Liver (tissue), 9 donors: ENCODE data around the gene FTO. TPM values are rescaled to one million over a fixed set of nuclear protein-coding genes. Genes with fewer than 3 reads are reported as not detected.

Source experiments
- DNase-seq: peaks from one replicate; pipeline ENCODE4 v3.0.0-alpha.2; 2017; ENCODE audit warnings: low spot score
- H3K27ac ChIP-seq, 2 donors: one replicate each; pipeline ENCODE4 v1.7.0; 2013; ENCODE audit warnings: inconsistent platforms in 2 of 2, low read length in 2 of 2, control low read depth in 1 of 2, low read depth in 1 of 2, mild to moderate bottlenecking in 1 of 2
- H3K27me3 ChIP-seq, 4 donors: one replicate each; pipeline versions ENCODE4 v1.6.1 to v1.7.0; 2013; ENCODE audit warnings: low read length in 3 of 4, inconsistent platforms in 1 of 4, mild to moderate bottlenecking in 1 of 4, moderate library complexity in 1 of 4; ENCODE audit not compliant: control insufficient read depth in 4 of 4, insufficient read depth in 4 of 4
- H3K36me3 ChIP-seq, 4 donors: one replicate each; pipeline versions ENCODE4 v1.6.1 to v1.7.0; 2013; ENCODE audit warnings: low read length in 3 of 4, mild to moderate bottlenecking in 3 of 4, low read depth in 1 of 4, moderate library complexity in 1 of 4; ENCODE audit not compliant: control insufficient read depth in 4 of 4, insufficient read depth in 3 of 4
- H3K4me1 ChIP-seq, 4 donors: one replicate each; pipeline versions ENCODE4 v1.6.1 to v1.7.0; 2013; ENCODE audit warnings: low read length in 3 of 4, mild to moderate bottlenecking in 3 of 4, moderate library complexity in 1 of 4; ENCODE audit not compliant: control insufficient read depth in 4 of 4, insufficient read depth in 4 of 4
- H3K4me3 ChIP-seq, 3 donors: one replicate each; pipeline versions ENCODE4 v1.6.1 to v1.7.0; 2013; ENCODE audit warnings: low read length in 3 of 3, control low read depth in 1 of 3, low read depth in 1 of 3, mild to moderate bottlenecking in 1 of 3
- H3K9ac ChIP-seq, 2 donors: one replicate each; pipeline ENCODE4 v1.7.0; 2013; ENCODE audit warnings: low read length in 2 of 2, mild to moderate bottlenecking in 2 of 2, moderate library complexity in 2 of 2, control low read depth in 1 of 2, low read depth in 1 of 2
- H3K9me3 ChIP-seq, 4 donors: one replicate each; pipeline versions ENCODE4 v1.6.1 to v1.7.0; 2013; ENCODE audit warnings: low read length in 3 of 4; ENCODE audit not compliant: control insufficient read depth in 4 of 4
- EGR1 ChIP-seq, 2 donors: IDR thresholded peaks; 2 replicates each; pipeline ENCODE4 v1.6.1; 2016 to 2018; ENCODE audit warnings: antibody characterized with exemption in 2 of 2, low read depth in 2 of 2
- FOXA1 ChIP-seq: IDR thresholded peaks from 2 replicates; pipeline ENCODE4 v1.6.1; 2016; ENCODE audit warnings: antibody characterized with exemption
- FOXA2 ChIP-seq: IDR thresholded peaks from 2 replicates; pipeline ENCODE4 v1.6.1; 2016; ENCODE audit warnings: antibody characterized with exemption
- GABPA ChIP-seq, 2 donors: IDR thresholded peaks in 1 of 2; conservative IDR thresholded peaks in 1 of 2; 2 replicates each; pipeline ENCODE4 v1.6.1; 2016; ENCODE audit warnings: antibody characterized with exemption in 2 of 2, mild to moderate bottlenecking in 1 of 2, moderate library complexity in 1 of 2
- HNF4A ChIP-seq, 2 donors: conservative IDR thresholded peaks; 2 replicates each; pipeline ENCODE4 v1.6.1; 2016; ENCODE audit warnings: antibody characterized with exemption in 2 of 2, mild to moderate bottlenecking in 2 of 2
- HNF4G ChIP-seq: IDR thresholded peaks from 2 replicates; pipeline ENCODE4 v1.6.1; 2016; ENCODE audit warnings: antibody characterized with exemption
- JUND ChIP-seq, 2 donors: IDR thresholded peaks; 2 replicates each; pipeline ENCODE4 v1.6.1; 2016; ENCODE audit warnings: antibody characterized with exemption in 2 of 2
- NR2F2 ChIP-seq: IDR thresholded peaks from 2 replicates; pipeline ENCODE4 v1.6.1; 2016; ENCODE audit warnings: antibody characterized with exemption
- RAD21 ChIP-seq, 2 donors: IDR thresholded peaks; 2 replicates each; pipeline ENCODE4 v1.6.1; 2016; ENCODE audit warnings: antibody characterized with exemption in 2 of 2, mild to moderate bottlenecking in 2 of 2
- RXRA ChIP-seq, 2 donors: IDR thresholded peaks; 2 replicates each; pipeline ENCODE4 v1.6.1; 2017 to 2018; ENCODE audit warnings: antibody characterized with exemption in 2 of 2, mild to moderate bottlenecking in 1 of 2
- SP1 ChIP-seq: IDR thresholded peaks from 2 replicates; pipeline ENCODE4 v1.6.1; 2018; ENCODE audit warnings: antibody characterized with exemption, mild to moderate bottlenecking
- TAF1 ChIP-seq: conservative IDR thresholded peaks from 2 replicates; pipeline ENCODE4 v1.6.1; 2016; ENCODE audit warnings: antibody characterized with exemption, mild to moderate bottlenecking
- YY1 ChIP-seq: IDR thresholded peaks from 2 replicates; pipeline ENCODE4 v1.6.1; 2016; ENCODE audit warnings: antibody characterized with exemption, mild to moderate bottlenecking
- WGBS: extraction: QIAGEN DNeasy Blood & Tissue Kit; methylation state at CpG from one replicate; pipeline ENCODE4 v1.1.7; 2013; 5-methylcytosine and 5-hydroxymethylcytosine counted together
- polyA plus RNA-seq, 2 donors: library from polyadenylated mRNA; stranded (reverse) in 1 of 2; unstranded in 1 of 2; fragments of 200-250 nt in 1 of 2; fragments of >200 nt in 1 of 2; fragmentation: Nextera tagmentation in 1 of 2; extraction: Ambion mirVana in 1 of 2; gene quantifications; one replicate each; pipeline versions ENCODE4 v1.2.1 to v1.2.3, GENCODE V29; 2013 to 2015
- total RNA-seq, 2 donors: library from RNA; depleted of rRNA; stranded (reverse); fragments of >200 nt; gene quantifications; one replicate each; pipeline ENCODE4 v1.2.3, GENCODE V29; 2014
- TF ChIP-seq, protein P1 (sequence below): IDR thresholded peaks from 2 replicates; pipeline ENCODE4 v1.6.1; 2016; ENCODE audit warnings: antibody characterized with exemption
- TF ChIP-seq, protein P2 (sequence below): fragments of 150-350 bp; IDR thresholded peaks from 2 replicates; pipeline ENCODE4 v1.5.1; 2017; ENCODE audit warnings: improper control_type of control experiment, low read depth, low read length; ENCODE audit not compliant: missing input control
- TF ChIP-seq, protein P3 (sequence below): IDR thresholded peaks from 2 replicates; pipeline ENCODE4 v1.6.1; 2016; ENCODE audit warnings: antibody characterized with exemption
- TF ChIP-seq, protein P4 (sequence below): IDR thresholded peaks from 2 replicates; pipeline ENCODE4 v1.6.1; 2016; ENCODE audit warnings: antibody characterized with exemption
- TF ChIP-seq, protein P5 (sequence below): IDR thresholded peaks from 2 replicates; pipeline ENCODE4 v1.6.1; 2016; ENCODE audit warnings: antibody characterized with exemption, mild to moderate bottlenecking
- donor health status: healthy.
- donor health status: healthy.
- donor health status: healthy.
- donor health status: healthy.
- donor health status: healthy.

FTO gene
- total and polyA plus RNA-seq, 4 donors = 12.0 to 54.2 (median 24.6) TPM

DNA sequence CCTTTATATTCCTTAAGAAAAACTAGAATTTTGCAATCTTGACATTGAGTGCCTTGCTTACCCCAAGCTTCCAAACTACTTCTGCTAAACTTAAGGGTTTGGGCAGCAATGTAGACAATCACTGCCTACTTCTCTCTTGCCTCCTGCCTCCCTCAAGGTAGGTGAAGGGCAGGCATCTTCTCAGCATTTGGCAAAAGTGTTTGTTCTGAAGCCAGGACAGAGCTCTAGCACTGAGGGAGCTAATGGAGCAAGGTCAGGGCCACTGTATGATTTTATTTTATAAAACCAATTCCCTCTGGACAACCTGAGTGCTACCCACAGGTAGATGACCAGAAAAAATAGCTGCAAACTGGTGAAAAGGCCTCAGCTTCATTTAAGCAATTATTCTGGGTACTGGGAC is 470.8 kb downstream of the FTO start:
- Histone ChIP-seq H3K9me3 (no peaks in the 10 kb centered on the region), H3K27ac (peak overlapping the region; percentile 48 to 53), H3K4me3 (no peak overlapping the region), H3K4me1 (peaks cover 11 to 57% (median 42%) of the 10 kb centered on the region in 4 donors), H3K27me3 (no peaks in the 10 kb centered on the region), H3K36me3 (no peaks in the 10 kb centered on the region), H3K9ac (no peak overlapping the region)
- DNase-seq = no peak
- TF ChIP-seq, protein P1, sequence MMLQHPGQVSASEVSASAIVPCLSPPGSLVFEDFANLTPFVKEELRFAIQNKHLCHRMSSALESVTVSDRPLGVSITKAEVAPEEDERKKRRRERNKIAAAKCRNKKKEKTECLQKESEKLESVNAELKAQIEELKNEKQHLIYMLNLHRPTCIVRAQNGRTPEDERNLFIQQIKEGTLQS = no peak
- TF ChIP-seq, protein P2, sequence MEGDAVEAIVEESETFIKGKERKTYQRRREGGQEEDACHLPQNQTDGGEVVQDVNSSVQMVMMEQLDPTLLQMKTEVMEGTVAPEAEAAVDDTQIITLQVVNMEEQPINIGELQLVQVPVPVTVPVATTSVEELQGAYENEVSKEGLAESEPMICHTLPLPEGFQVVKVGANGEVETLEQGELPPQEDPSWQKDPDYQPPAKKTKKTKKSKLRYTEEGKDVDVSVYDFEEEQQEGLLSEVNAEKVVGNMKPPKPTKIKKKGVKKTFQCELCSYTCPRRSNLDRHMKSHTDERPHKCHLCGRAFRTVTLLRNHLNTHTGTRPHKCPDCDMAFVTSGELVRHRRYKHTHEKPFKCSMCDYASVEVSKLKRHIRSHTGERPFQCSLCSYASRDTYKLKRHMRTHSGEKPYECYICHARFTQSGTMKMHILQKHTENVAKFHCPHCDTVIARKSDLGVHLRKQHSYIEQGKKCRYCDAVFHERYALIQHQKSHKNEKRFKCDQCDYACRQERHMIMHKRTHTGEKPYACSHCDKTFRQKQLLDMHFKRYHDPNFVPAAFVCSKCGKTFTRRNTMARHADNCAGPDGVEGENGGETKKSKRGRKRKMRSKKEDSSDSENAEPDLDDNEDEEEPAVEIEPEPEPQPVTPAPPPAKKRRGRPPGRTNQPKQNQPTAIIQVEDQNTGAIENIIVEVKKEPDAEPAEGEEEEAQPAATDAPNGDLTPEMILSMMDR = no peak
- no peak for TF ChIP-seq HNF4G
- no peak for TF ChIP-seq SP1
- no peak for TF ChIP-seq GABPA (IDR thresholded peaks at IDR 0.05 in 1 of 2, conservative IDR thresholded peaks at IDR 0.05 in 1 of 2)
- no peak for TF ChIP-seq RAD21 (IDR thresholded peaks at IDR 0.05)
- TF ChIP-seq FOXA2 = no peak
- TF ChIP-seq, protein P3, sequence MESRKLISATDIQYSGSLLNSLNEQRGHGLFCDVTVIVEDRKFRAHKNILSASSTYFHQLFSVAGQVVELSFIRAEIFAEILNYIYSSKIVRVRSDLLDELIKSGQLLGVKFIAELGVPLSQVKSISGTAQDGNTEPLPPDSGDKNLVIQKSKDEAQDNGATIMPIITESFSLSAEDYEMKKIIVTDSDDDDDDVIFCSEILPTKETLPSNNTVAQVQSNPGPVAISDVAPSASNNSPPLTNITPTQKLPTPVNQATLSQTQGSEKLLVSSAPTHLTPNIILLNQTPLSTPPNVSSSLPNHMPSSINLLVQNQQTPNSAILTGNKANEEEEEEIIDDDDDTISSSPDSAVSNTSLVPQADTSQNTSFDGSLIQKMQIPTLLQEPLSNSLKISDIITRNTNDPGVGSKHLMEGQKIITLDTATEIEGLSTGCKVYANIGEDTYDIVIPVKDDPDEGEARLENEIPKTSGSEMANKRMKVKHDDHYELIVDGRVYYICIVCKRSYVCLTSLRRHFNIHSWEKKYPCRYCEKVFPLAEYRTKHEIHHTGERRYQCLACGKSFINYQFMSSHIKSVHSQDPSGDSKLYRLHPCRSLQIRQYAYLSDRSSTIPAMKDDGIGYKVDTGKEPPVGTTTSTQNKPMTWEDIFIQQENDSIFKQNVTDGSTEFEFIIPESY = no peak
- TF ChIP-seq, protein P4, sequence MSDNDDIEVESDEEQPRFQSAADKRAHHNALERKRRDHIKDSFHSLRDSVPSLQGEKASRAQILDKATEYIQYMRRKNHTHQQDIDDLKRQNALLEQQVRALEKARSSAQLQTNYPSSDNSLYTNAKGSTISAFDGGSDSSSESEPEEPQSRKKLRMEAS = no peak
- TF ChIP-seq YY1 = no peak
- TF ChIP-seq HNF4A (conservative IDR thresholded peaks at IDR 0.05) = no peak

DNA sequence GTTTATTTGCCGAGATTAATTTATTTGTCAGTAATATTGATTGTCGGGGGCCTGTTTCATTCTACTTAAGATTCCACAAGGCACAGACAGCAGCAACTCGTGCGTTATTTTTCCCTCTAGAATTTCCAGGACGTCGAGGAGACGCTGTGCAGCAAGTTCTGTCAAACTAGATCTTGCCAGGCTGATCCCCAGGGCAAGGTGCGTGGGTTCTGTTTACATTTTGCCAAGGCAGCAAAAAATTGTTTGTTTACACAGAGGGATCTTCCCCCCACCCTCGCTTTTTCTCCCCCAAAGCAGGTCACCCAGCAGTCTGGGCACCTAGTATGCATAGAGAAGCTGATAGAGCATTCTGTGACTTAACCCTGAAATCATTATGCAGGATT is 471.2 kb downstream of the FTO start:
- TF ChIP-seq EGR1 (IDR thresholded peaks at IDR 0.05; ENCODE audit: low read depth in 2 of 2) (no peak), SP1 (peak; percentile 55), HNF4A (conservative IDR thresholded peaks at IDR 0.05) (peak; percentile 71 to 76), JUND (IDR thresholded peaks at IDR 0.05) (peak in 1 of 2 donors; percentile 10), FOXA2 (peak; percentile 64), HNF4G (peak; percentile 10), RXRA (IDR thresholded peaks at IDR 0.05) (peak; percentile 39 to 50), RAD21 (IDR thresholded peaks at IDR 0.05) (peak in 1 of 2 donors; percentile 32), TAF1 (no peak), YY1 (no peak), FOXA1 (peak; percentile 51), NR2F2 (no peak), GABPA (IDR thresholded peaks at IDR 0.05 in 1 of 2, conservative IDR thresholded peaks at IDR 0.05 in 1 of 2) (no peak)
- TF ChIP-seq, protein P2 = no peak
- TF ChIP-seq, protein P3 = no peak
- TF ChIP-seq, protein P5, sequence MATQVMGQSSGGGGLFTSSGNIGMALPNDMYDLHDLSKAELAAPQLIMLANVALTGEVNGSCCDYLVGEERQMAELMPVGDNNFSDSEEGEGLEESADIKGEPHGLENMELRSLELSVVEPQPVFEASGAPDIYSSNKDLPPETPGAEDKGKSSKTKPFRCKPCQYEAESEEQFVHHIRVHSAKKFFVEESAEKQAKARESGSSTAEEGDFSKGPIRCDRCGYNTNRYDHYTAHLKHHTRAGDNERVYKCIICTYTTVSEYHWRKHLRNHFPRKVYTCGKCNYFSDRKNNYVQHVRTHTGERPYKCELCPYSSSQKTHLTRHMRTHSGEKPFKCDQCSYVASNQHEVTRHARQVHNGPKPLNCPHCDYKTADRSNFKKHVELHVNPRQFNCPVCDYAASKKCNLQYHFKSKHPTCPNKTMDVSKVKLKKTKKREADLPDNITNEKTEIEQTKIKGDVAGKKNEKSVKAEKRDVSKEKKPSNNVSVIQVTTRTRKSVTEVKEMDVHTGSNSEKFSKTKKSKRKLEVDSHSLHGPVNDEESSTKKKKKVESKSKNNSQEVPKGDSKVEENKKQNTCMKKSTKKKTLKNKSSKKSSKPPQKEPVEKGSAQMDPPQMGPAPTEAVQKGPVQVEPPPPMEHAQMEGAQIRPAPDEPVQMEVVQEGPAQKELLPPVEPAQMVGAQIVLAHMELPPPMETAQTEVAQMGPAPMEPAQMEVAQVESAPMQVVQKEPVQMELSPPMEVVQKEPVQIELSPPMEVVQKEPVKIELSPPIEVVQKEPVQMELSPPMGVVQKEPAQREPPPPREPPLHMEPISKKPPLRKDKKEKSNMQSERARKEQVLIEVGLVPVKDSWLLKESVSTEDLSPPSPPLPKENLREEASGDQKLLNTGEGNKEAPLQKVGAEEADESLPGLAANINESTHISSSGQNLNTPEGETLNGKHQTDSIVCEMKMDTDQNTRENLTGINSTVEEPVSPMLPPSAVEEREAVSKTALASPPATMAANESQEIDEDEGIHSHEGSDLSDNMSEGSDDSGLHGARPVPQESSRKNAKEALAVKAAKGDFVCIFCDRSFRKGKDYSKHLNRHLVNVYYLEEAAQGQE = peak; percentile 20
- TF ChIP-seq, protein P4 = no peak
- TF ChIP-seq, protein P1 = no peak
- Histone ChIP-seq H3K4me3 (peak overlapping the region in 2 of 3 donors; percentile 34 to 35), H3K9me3 (no peaks in the 10 kb centered on the region), H3K4me1 (peaks cover 12 to 57% (median 42%) of the 10 kb centered on the region in 4 donors), H3K27ac (peak overlapping the region; percentile 48 to 53), H3K27me3 (no peaks in the 10 kb centered on the region), H3K36me3 (no peaks in the 10 kb centered on the region), H3K9ac (no peak overlapping the region)
- DNase-seq = no peak
- WGBS = 24% methylated on average over 9 of the region's 9 CpGs
